Ishikawa (cell line): Measurements from ENCODE around the gene MICAL3.

Experiments
- EP300 ChIP-seq: IDR thresholded peaks from 2 replicates; pipeline ENCODE4 v1.6.1; 2012; ENCODE audit warnings: borderline replicate concordance
- FOXM1 ChIP-seq: IDR thresholded peaks from 2 replicates; pipeline ENCODE4 v1.6.1; 2012; ENCODE audit warnings: low read depth, borderline replicate concordance
- RAD21 ChIP-seq: IDR thresholded peaks from 2 replicates; pipeline ENCODE4 v1.6.1; 2012; ENCODE audit warnings: low read depth
- YY1 ChIP-seq: IDR thresholded peaks from 2 replicates; pipeline ENCODE4 v1.6.1; 2012; ENCODE audit warnings: low read depth
- ZBTB7A ChIP-seq: IDR thresholded peaks from 2 replicates; pipeline ENCODE4 v1.6.1; 2012; ENCODE audit warnings: low read depth
- TF ChIP-seq, protein P1 (sequence below): IDR thresholded peaks from 2 replicates; pipeline ENCODE4 v1.6.1; 2012
- TF ChIP-seq, protein P2 (sequence below): IDR thresholded peaks from 2 replicates; pipeline ENCODE4 v1.6.1; 2012; ENCODE audit warnings: low read depth, mild to moderate bottlenecking

DNA sequence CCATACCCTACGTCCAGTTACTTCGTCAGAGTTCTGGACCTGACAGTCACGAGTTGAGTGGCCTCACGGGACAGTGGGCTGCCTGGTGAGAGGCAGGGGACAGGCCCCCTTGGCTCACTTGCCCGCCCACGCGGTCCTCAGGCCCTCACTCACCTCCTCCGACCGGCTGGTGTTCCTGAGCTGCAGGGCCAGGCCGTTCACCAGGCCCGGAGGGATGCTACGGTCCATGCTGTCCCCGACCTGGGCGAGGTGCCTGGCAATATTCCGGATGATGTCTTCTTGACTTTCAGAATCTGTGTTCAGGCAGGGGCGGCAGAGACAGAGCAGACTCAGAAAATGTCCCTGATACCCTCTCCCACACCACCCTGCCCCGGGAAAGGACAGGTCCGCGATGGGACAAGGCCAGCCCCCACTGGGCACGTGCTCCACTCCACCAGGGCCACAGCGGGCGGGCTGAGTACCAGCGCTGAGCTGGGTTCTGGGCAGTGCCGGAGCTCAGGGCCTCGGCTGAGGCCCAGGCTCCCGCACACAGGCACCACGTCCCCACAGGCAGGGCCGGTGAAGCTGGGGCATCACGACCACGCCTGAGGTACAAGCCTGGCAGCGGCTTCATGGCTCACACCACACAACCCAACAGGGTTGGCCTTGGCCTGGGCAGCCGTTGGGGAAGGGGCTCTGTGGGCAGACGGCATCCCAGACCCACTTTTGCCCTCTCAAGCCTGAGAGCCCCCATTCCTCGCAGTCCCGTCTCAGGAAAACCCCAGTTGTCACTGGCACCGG, 285.0 kb downstream of the MICAL3 start:
- TF ChIP-seq EP300: no peak
- TF ChIP-seq ZBTB7A: no peak
- TF ChIP-seq FOXM1: no peak
- no peak for TF ChIP-seq YY1
- no peak for TF ChIP-seq RAD21
- TF ChIP-seq, protein P1, sequence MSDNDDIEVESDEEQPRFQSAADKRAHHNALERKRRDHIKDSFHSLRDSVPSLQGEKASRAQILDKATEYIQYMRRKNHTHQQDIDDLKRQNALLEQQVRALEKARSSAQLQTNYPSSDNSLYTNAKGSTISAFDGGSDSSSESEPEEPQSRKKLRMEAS: no peak
- TF ChIP-seq, protein P2, sequence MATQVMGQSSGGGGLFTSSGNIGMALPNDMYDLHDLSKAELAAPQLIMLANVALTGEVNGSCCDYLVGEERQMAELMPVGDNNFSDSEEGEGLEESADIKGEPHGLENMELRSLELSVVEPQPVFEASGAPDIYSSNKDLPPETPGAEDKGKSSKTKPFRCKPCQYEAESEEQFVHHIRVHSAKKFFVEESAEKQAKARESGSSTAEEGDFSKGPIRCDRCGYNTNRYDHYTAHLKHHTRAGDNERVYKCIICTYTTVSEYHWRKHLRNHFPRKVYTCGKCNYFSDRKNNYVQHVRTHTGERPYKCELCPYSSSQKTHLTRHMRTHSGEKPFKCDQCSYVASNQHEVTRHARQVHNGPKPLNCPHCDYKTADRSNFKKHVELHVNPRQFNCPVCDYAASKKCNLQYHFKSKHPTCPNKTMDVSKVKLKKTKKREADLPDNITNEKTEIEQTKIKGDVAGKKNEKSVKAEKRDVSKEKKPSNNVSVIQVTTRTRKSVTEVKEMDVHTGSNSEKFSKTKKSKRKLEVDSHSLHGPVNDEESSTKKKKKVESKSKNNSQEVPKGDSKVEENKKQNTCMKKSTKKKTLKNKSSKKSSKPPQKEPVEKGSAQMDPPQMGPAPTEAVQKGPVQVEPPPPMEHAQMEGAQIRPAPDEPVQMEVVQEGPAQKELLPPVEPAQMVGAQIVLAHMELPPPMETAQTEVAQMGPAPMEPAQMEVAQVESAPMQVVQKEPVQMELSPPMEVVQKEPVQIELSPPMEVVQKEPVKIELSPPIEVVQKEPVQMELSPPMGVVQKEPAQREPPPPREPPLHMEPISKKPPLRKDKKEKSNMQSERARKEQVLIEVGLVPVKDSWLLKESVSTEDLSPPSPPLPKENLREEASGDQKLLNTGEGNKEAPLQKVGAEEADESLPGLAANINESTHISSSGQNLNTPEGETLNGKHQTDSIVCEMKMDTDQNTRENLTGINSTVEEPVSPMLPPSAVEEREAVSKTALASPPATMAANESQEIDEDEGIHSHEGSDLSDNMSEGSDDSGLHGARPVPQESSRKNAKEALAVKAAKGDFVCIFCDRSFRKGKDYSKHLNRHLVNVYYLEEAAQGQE: no peak
